ENCODE results near the gene KRT35. TPM values are rescaled to one million over a fixed set of nuclear protein-coding genes. Genes with fewer than 3 reads are reported as not detected.

KRT35 gene
- total and polyA plus RNA-seq, 8 donors = not detected

- TF ChIP-seq POLR2AphosphoS5 (IDR thresholded peaks at IDR 0.05) (peak in 1 of 3 donors; percentile 8), EP300 (IDR thresholded peaks at IDR 0.05) (no peak), POLR2A (IDR thresholded peaks at IDR 0.05) (no peak)
- TF ChIP-seq, protein P1, sequence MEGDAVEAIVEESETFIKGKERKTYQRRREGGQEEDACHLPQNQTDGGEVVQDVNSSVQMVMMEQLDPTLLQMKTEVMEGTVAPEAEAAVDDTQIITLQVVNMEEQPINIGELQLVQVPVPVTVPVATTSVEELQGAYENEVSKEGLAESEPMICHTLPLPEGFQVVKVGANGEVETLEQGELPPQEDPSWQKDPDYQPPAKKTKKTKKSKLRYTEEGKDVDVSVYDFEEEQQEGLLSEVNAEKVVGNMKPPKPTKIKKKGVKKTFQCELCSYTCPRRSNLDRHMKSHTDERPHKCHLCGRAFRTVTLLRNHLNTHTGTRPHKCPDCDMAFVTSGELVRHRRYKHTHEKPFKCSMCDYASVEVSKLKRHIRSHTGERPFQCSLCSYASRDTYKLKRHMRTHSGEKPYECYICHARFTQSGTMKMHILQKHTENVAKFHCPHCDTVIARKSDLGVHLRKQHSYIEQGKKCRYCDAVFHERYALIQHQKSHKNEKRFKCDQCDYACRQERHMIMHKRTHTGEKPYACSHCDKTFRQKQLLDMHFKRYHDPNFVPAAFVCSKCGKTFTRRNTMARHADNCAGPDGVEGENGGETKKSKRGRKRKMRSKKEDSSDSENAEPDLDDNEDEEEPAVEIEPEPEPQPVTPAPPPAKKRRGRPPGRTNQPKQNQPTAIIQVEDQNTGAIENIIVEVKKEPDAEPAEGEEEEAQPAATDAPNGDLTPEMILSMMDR (IDR thresholded peaks at IDR 0.05) = no peak
- intact Hi-C loops (cut with DNase I; ENCODE audit: low total_unique reads) = no loop called here
- H3K4me1 ChIP-seq = peaks cover 12 to 77% (median 51%) of the 10 kb centered on the region in 4 donors
- H3K27ac ChIP-seq = peak overlapping the region; percentile 80 to 89 (median 85)
- peaks cover 0 to 53% (median 34%) of the 10 kb centered on the region in 3 donors for H3K27me3 ChIP-seq
- DNase-seq = peak; percentile 44 to 78
- peak overlapping the region; percentile 51 to 63 (median 55) for H3K4me3 ChIP-seq
- H3K9me3 ChIP-seq = no peaks in the 10 kb centered on the region
- H3K36me3 ChIP-seq = peaks cover 0 to 20% (median 16%) of the 10 kb centered on the region in 4 donors
- WGBS, 5 donors = 5 to 12% (median 7%) methylated on average over 47 to 62 of the region's 62 CpGs
These were observed 46.4 kb upstream of the KRT35 start for GRCh38 chr17:41527063-41528023.

- peaks cover 0 to 20% (median 16%) of the 10 kb centered on the region in 4 donors for H3K36me3 ChIP-seq
- intact Hi-C loops (cut with DNase I; ENCODE audit: low total_unique reads) = no loop called here
- peaks cover 12 to 74% (median 51%) of the 10 kb centered on the region in 4 donors for H3K4me1 ChIP-seq
- no peak for TF ChIP-seq EP300 (IDR thresholded peaks at IDR 0.05)
- TF ChIP-seq, protein P1 (IDR thresholded peaks at IDR 0.05) = no peak
- no peak for TF ChIP-seq POLR2A (IDR thresholded peaks at IDR 0.05)
- no peak for TF ChIP-seq POLR2AphosphoS5 (IDR thresholded peaks at IDR 0.05)
- no peak for DNase-seq
- peak overlapping the region in 2 of 5 donors; percentile 7 to 73 for H3K27ac ChIP-seq
- peaks cover 0 to 50% (median 27%) of the 10 kb centered on the region in 3 donors for H3K27me3 ChIP-seq
- peak overlapping the region in 2 of 4 donors; percentile 58 to 63 for H3K4me3 ChIP-seq
- no peaks in the 10 kb centered on the region for H3K9me3 ChIP-seq
- 67 to 87% (median 75%) methylated on average over 11 of the region's 11 CpGs for WGBS, 5 donors
These were observed 43.3 kb upstream of the KRT35 start for GRCh38 chr17:41524261-41524660.

DNA sequence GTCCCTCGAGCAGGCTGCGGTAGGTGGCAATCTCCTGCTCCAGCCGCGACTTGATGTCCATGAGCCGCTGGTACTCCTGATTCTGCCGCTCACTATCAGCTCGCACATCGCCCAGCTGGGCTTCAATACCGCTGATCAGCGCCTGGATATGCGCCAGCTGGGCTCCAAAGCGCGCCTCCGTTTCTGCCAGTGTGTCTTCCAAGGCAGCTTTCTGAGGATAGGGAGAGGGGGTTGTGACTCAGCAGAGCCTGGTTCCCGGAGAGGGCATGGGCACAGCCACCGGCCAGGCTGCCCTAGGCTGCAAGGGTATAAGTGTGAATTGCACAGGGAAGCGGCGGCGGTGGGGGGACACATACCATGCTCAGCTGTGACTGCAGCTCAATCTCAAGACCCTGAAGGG, 42.8 kb upstream of the KRT35 start:
- peak overlapping the region in 2 of 4 donors; percentile 58 to 63 for H3K4me3 ChIP-seq
- intact Hi-C loops (cut with DNase I; ENCODE audit: low total_unique reads) = no loop called here
- TF ChIP-seq POLR2A (IDR thresholded peaks at IDR 0.05) (no peak), EP300 (IDR thresholded peaks at IDR 0.05) (no peak), POLR2AphosphoS5 (IDR thresholded peaks at IDR 0.05) (no peak)
- TF ChIP-seq, protein P1 (IDR thresholded peaks at IDR 0.05) = no peak
- WGBS, 5 donors = 39 to 62% (median 42%) methylated on average over 19 of the region's 19 CpGs
- H3K27me3 ChIP-seq = peaks cover 0 to 45% (median 22%) of the 10 kb centered on the region in 3 donors
- peaks cover 12 to 69% (median 47%) of the 10 kb centered on the region in 4 donors for H3K4me1 ChIP-seq
- H3K36me3 ChIP-seq = peaks cover 0 to 20% (median 16%) of the 10 kb centered on the region in 4 donors
- no peaks in the 10 kb centered on the region for H3K9me3 ChIP-seq
- DNase-seq = peak in 1 of 2 donors; percentile 43
- H3K27ac ChIP-seq = peak overlapping the region in 2 of 5 donors; percentile 7 to 73

DNA sequence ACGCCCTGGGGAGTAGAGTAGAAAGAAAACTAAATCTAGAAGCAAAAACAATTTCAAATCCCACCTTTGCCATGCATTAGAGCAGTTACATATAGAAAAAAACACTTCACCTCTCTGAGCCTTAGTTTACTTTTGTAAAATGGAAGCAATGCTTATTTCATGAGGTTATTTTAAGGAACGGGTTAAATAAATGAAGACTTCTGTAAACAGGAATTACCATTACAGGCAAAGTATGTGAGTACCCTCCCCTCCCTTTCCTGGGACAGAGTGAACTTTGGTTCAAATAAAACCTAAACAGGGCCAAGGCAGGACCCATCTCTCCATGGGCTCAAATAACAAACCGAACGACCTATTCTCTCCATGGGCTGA, 42.3 kb upstream of the KRT35 start:
- peaks cover 8 to 63% (median 42%) of the 10 kb centered on the region in 4 donors for H3K4me1 ChIP-seq
- H3K27ac ChIP-seq = peak overlapping the region in 3 of 5 donors; percentile 49 to 73 (median 72)
- WGBS, 5 donors = 40 to 55% (median 53%) methylated on average over 4 of the region's 4 CpGs

More for the DNA sequence above, 42.3 kb upstream of the KRT35 start:
- peaks cover 0 to 20% (median 16%) of the 10 kb centered on the region in 4 donors for H3K36me3 ChIP-seq
- intact Hi-C loops (cut with DNase I; ENCODE audit: low total_unique reads) = no loop called here
- peaks cover 0 to 39% (median 16%) of the 10 kb centered on the region in 3 donors for H3K27me3 ChIP-seq
- no peak for TF ChIP-seq POLR2AphosphoS5 (IDR thresholded peaks at IDR 0.05)
- TF ChIP-seq, protein P1 (IDR thresholded peaks at IDR 0.05) = no peak
- TF ChIP-seq EP300 (IDR thresholded peaks at IDR 0.05) = no peak
- TF ChIP-seq POLR2A (IDR thresholded peaks at IDR 0.05) = no peak
- no peak for DNase-seq
- H3K9me3 ChIP-seq = no peaks in the 10 kb centered on the region
- no peak overlapping the region for H3K4me3 ChIP-seq

All from stomach (tissue), 9 donors.